Measurements from ENCODE around the gene WDR91. TPM values are rescaled to one million over a fixed set of nuclear protein-coding genes. Genes with fewer than 3 reads are reported as not detected.

The WDR91 gene
- total RNA-seq, 3 donors from 2014 or later, result 6.4 to 15.4 (median 10.1) TPM

DNA sequence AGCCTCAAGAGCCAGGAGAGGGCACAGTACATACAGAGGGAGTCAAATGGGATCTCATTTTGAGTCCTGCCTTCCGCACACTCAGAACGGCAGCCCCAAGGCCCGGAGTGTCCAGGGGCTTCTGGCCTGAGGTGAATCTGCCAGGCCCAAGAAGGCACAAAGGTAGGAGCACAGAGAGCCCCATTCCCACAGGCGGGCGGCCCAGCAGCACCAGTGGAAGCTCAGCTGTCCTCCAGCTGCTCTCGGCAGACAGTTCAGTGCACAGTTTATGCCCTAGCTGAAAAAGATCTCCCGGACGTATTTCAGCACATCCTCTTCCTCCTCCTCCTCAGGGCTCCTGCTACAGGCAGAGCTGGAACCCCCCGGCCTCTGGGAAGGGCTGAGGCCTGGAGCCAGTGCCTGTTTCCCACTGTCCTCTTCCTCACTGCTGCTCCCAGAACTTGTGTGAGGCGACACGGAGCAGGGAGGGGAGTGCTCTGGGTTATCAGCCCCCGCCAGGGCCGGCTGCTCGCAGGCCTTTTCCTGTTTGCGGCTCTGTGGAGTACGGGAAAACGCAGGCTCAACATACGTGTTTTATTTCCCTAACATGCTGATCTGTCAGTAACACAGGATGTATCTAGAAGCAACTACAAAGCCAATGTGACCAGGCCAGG, 44.9 kb downstream of the WDR91 start:
- ATAC-seq, result no peak
- peaks cover 16% of the 10 kb centered on the region for H3K4me1 ChIP-seq (ENCODE audit: low read depth)
- no peak for DNase-seq
- H3K36me3 ChIP-seq (ENCODE audit: low read depth), result peaks cover 3% of the 10 kb centered on the region
- no peak overlapping the region for H3K4me3 ChIP-seq
- TF ChIP-seq, protein P1, sequence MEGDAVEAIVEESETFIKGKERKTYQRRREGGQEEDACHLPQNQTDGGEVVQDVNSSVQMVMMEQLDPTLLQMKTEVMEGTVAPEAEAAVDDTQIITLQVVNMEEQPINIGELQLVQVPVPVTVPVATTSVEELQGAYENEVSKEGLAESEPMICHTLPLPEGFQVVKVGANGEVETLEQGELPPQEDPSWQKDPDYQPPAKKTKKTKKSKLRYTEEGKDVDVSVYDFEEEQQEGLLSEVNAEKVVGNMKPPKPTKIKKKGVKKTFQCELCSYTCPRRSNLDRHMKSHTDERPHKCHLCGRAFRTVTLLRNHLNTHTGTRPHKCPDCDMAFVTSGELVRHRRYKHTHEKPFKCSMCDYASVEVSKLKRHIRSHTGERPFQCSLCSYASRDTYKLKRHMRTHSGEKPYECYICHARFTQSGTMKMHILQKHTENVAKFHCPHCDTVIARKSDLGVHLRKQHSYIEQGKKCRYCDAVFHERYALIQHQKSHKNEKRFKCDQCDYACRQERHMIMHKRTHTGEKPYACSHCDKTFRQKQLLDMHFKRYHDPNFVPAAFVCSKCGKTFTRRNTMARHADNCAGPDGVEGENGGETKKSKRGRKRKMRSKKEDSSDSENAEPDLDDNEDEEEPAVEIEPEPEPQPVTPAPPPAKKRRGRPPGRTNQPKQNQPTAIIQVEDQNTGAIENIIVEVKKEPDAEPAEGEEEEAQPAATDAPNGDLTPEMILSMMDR (IDR thresholded peaks at IDR 0.05), result no peak
- intact Hi-C loops (cut with DNase I, micrococcal nuclease), result loop anchor here in 1 of 2 donors (10.0 kb wide), 1 partner anchor 202 kb away; no protein-coding TSS in a partner anchor
- H3K9me3 ChIP-seq, result no peaks in the 10 kb centered on the region

DNA sequence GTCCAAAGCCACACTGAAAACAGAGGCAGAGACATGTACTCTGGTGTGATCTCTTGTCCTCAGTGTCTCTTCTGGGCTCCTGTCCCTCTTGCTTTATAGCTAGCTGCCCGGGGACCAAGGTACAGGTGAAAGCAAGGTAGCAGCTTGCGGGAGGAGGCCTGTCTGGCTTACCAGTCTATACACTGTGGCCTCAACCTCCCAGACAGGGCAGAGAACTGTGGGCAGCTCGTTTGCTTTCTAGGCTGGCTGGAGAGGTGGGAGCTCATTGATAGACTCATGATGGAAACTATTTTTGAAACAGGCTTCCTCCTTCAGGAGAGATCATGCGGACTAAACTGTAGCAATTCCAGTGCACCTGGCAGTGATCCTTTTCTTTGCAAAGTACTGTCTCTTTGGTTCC, 45.5 kb downstream of the WDR91 start:
- Histone ChIP-seq H3K4me1 (ENCODE audit: low read depth) (peaks cover 16% of the 10 kb centered on the region), H3K4me3 (no peak overlapping the region), H3K36me3 (ENCODE audit: low read depth) (peaks cover 3% of the 10 kb centered on the region), H3K9me3 (no peaks in the 10 kb centered on the region)
- TF ChIP-seq, protein P1 (IDR thresholded peaks at IDR 0.05), result no peak
- intact Hi-C loops (cut with DNase I, micrococcal nuclease), result loop anchor here in 1 of 2 donors (10.0 kb wide), 1 partner anchor 201 kb away; no protein-coding TSS in a partner anchor
- no peak for ATAC-seq
- DNase-seq, result no peak

DNA sequence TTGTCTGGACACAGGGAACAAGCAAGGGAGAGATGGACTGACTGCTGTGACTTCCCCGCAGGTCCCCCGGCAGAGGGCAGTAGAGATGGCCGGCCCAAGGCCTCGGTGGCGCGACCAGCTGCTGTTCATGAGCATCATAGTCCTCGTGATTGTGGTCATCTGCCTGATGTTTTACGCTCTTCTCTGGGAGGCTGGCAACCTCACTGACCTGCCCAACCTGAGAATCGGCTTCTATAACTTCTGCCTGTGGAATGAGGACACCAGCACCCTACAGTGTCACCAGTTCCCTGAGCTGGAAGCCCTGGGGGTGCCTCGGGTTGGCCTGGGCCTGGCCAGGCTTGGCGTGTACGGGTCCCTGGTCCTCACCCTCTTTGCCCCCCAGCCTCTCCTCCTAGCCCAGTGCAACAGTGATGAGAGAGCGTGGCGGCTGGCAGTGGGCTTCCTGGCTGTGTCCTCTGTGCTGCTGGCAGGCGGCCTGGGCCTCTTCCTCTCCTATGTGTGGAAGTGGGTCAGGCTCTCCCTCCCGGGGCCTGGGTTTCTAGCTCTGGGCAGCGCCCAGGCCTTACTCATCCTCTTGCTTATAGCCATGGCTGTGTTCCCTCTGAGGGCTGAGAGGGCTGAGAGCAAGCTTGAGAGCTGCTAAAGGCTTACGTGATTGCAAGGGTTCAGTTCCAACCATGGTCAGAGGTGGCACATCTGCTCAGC, 46.8 kb downstream of the WDR91 start:
- no peak overlapping the region for H3K4me3 ChIP-seq
- peaks cover 13% of the 10 kb centered on the region for H3K4me1 ChIP-seq (ENCODE audit: low read depth)
- no peaks in the 10 kb centered on the region for H3K9me3 ChIP-seq
- peaks cover 3% of the 10 kb centered on the region for H3K36me3 ChIP-seq (ENCODE audit: low read depth)
- ATAC-seq (no peak), DNase-seq (no peak)
- intact Hi-C loops (cut with DNase I, micrococcal nuclease), result loop anchor here (5.0 to 10.0 kb wide), 2 partner anchors 200 to 412 kb away; no protein-coding TSS in a partner anchor
- TF ChIP-seq, protein P1 (IDR thresholded peaks at IDR 0.05), result no peak

DNA sequence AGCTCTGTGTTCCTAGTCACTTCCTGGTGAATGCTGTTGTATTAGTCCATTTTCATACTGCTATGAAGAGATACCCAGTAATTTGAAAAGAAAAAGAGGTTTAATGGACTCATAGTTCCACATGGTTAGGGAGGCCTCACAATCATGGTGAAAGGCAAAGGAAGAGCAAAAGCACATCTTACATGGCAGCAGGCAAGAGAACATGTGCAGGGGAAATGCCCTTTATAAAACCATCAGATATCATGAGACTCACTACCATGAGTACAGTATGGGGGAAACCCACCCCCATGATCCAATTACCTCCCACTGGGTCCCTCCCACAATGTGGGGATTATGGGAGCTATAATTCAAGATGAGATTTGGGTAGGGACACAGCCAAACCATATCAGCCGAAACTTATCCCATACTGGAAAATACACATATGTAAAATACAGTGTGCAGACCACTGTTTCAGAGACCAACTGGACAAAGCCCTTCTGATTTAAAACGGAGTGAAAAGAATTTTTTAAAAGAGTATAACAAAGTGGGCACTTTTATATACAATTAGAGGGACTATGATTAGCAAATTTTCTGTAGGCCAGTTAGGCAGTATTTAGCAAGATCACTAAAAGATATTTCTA, 48.8 kb downstream of the WDR91 start:
- intact Hi-C loops (cut with DNase I, micrococcal nuclease), result loop anchor here (5.0 to 10.0 kb wide), 2 partner anchors 198 to 410 kb away; no protein-coding TSS in a partner anchor
- Histone ChIP-seq H3K9me3 (no peaks in the 10 kb centered on the region), H3K36me3 (ENCODE audit: low read depth) (peaks cover 3% of the 10 kb centered on the region), H3K4me1 (ENCODE audit: low read depth) (no peaks in the 10 kb centered on the region), H3K4me3 (no peak overlapping the region)
- ATAC-seq (no peak), DNase-seq (no peak)
- TF ChIP-seq, protein P1 (IDR thresholded peaks at IDR 0.05), result no peak

DNA sequence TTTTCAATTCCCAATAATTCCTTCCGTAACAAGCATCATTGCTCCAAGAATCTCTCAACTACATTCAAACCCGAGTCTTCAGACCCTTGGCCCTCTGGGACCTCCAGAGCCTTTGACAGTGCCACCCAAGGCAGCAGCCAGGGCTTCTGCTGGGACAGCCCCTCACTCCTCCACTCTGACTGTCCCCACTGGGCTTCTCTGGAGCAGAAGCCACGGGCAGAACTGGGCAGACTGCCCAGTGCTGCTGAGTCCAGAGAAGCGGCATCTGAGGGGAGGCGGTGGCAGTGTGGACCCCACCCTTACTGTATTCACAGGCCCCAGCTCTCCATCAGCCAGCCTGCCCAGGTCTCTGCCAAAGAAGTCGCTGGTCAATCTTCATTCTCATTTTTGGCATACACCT, 49.7 kb downstream of the WDR91 start:
- H3K4me3 ChIP-seq, result no peak overlapping the region
- no peaks in the 10 kb centered on the region for H3K4me1 ChIP-seq (ENCODE audit: low read depth)
- peaks cover 2% of the 10 kb centered on the region for H3K9me3 ChIP-seq
- DNase-seq (no peak), ATAC-seq (no peak)
- TF ChIP-seq, protein P1 (IDR thresholded peaks at IDR 0.05), result no peak
- intact Hi-C loops (cut with DNase I, micrococcal nuclease), result loop anchor here (5.0 to 10.0 kb wide), 2 partner anchors 197 to 409 kb away; no protein-coding TSS in a partner anchor
- peaks cover 2% of the 10 kb centered on the region for H3K36me3 ChIP-seq (ENCODE audit: low read depth)
